H9 (cell line): ENCODE measurements around the gene NECTIN4. TPM values are rescaled to one million over a fixed set of nuclear protein-coding genes. Genes with fewer than 3 reads are reported as not detected.

Experiments
- DNase-seq: peaks from one replicate; pipeline ENCODE4 v3.0.0-alpha.2; 2017
- H2AFZ ChIP-seq: one replicate; pipeline ENCODE4 v1.6.1; 2013; ENCODE audit warnings: mild to moderate bottlenecking, low read length, control low read depth, moderate library complexity
- H2AK5ac ChIP-seq: 2 replicates; pipeline ENCODE4 v1.6.1; 2013; ENCODE audit warnings: low read length, control low read depth, mixed read lengths; ENCODE audit not compliant: insufficient read length
- H2BK120ac ChIP-seq: one replicate; pipeline ENCODE4 v1.6.1; 2013; ENCODE audit warnings: low read depth, mild to moderate bottlenecking, low read length, control low read depth, inconsistent platforms; ENCODE audit not compliant: poor library complexity, severe bottlenecking
- H2BK12ac ChIP-seq: 2 replicates; pipeline ENCODE4 v1.6.1; 2013; ENCODE audit warnings: low read length, control low read depth, mixed read lengths, low read depth; ENCODE audit not compliant: insufficient read length
- H2BK15ac ChIP-seq: 2 replicates; pipeline ENCODE4 v1.6.1; 2013; ENCODE audit warnings: low read depth, low read length, control low read depth
- H2BK20ac ChIP-seq: one replicate; pipeline ENCODE4 v1.6.1; 2013; ENCODE audit warnings: low read depth, mild to moderate bottlenecking, low read length, control low read depth, inconsistent platforms; ENCODE audit not compliant: poor library complexity, severe bottlenecking
- H2BK5ac ChIP-seq: 2 replicates; pipeline ENCODE4 v1.6.1; 2013; ENCODE audit warnings: low read length, control low read depth, mixed read lengths; ENCODE audit not compliant: insufficient read length
- H3K14ac ChIP-seq: 2 replicates; pipeline ENCODE4 v1.6.1; 2013; ENCODE audit warnings: low read length, control low read depth; ENCODE audit not compliant: insufficient read depth
- H3K18ac ChIP-seq: 2 replicates; pipeline ENCODE4 v1.6.1; 2013; ENCODE audit warnings: low read depth, mild to moderate bottlenecking, mixed read lengths, low read length, control low read depth; ENCODE audit not compliant: insufficient read length
- H3K23ac ChIP-seq: 2 replicates; pipeline ENCODE4 v1.6.1; 2013; ENCODE audit warnings: low read length, control low read depth, mixed read lengths, low read depth; ENCODE audit not compliant: insufficient read length
- H3K23me2 ChIP-seq: 2 replicates; pipeline ENCODE4 v1.6.1; 2013; ENCODE audit warnings: low read depth, mild to moderate bottlenecking, mixed read lengths, low read length, control low read depth; ENCODE audit not compliant: insufficient read length, poor library complexity, severe bottlenecking
- H3K27ac ChIP-seq: 2 replicates; pipeline ENCODE4 v1.5.1; 2013; ENCODE audit warnings: low read length, control low read depth, mixed read lengths, low read depth; ENCODE audit not compliant: insufficient read length
- H3K27me3 ChIP-seq: 2 replicates; pipeline ENCODE4 v1.6.1; 2013; ENCODE audit warnings: low read length, control low read depth, inconsistent platforms; ENCODE audit not compliant: insufficient read depth
- H3K4ac ChIP-seq: 2 replicates; pipeline ENCODE4 v1.6.1; 2013; ENCODE audit warnings: low read depth, mild to moderate bottlenecking, control low read depth, inconsistent platforms, low read length, moderate library complexity
- H3K4me1 ChIP-seq: 2 replicates; pipeline ENCODE4 v1.6.1; 2013; ENCODE audit warnings: low read length, control low read depth, inconsistent platforms; ENCODE audit not compliant: insufficient read depth
- H3K4me2 ChIP-seq: 2 replicates; pipeline ENCODE4 v1.6.1; 2013; ENCODE audit warnings: low read length, control low read depth, mixed read lengths; ENCODE audit not compliant: insufficient read length, insufficient read depth
- H3K56ac ChIP-seq: 2 replicates; pipeline ENCODE4 v1.6.1; 2013; ENCODE audit warnings: low read depth, mild to moderate bottlenecking, mixed read lengths, low read length, control low read depth; ENCODE audit not compliant: insufficient read length
- H3K79me1 ChIP-seq: 2 replicates; pipeline ENCODE4 v1.6.1; 2013; ENCODE audit warnings: low read depth, mild to moderate bottlenecking, moderate library complexity, low read length, control low read depth, inconsistent platforms; ENCODE audit not compliant: insufficient read depth, poor library complexity, severe bottlenecking
- H3K79me2 ChIP-seq: 2 replicates; pipeline ENCODE4 v1.6.1; 2013; ENCODE audit warnings: low read length, control low read depth, inconsistent platforms; ENCODE audit not compliant: insufficient read depth
- H3K9ac ChIP-seq: 2 replicates; pipeline ENCODE4 v1.6.1; 2013; ENCODE audit warnings: low read length, control low read depth, mixed read lengths; ENCODE audit not compliant: insufficient read length; ENCODE audit errors: extremely low read depth
- H3K9me3 ChIP-seq: one replicate; pipeline ENCODE4 v1.6.1; 2013; ENCODE audit warnings: low read depth, low read length, inconsistent platforms; ENCODE audit not compliant: control insufficient read depth
- H3T11ph ChIP-seq: one replicate; pipeline ENCODE4 v1.6.1; 2013; ENCODE audit warnings: mild to moderate bottlenecking, low read length, control low read depth, inconsistent platforms
- H4K20me1 ChIP-seq: one replicate; pipeline ENCODE4 v1.6.1; 2013; ENCODE audit not compliant: control insufficient read depth, insufficient read length, insufficient read depth
- H4K5ac ChIP-seq: 2 replicates; pipeline ENCODE4 v1.6.1; 2013; ENCODE audit warnings: low read depth, mild to moderate bottlenecking, mixed read lengths, low read length, control low read depth; ENCODE audit not compliant: insufficient read length
- H4K8ac ChIP-seq: replicated peaks from 2 replicates; pipeline ENCODE4 v1.6.1; 2013; ENCODE audit warnings: low read length, control low read depth, mixed read lengths, low read depth; ENCODE audit not compliant: insufficient read length
- H4K91ac ChIP-seq: 2 replicates; pipeline ENCODE4 v1.6.1; 2013; ENCODE audit warnings: low read depth, mild to moderate bottlenecking, moderate library complexity, mixed read lengths, low read length, control low read depth; ENCODE audit not compliant: insufficient read length
- H3K27ac Mint-ChIP-seq, 3 experiments: 2 replicates in 2 of 3; 3 replicates in 1 of 3; pipeline ENCODE4 v1.8.0; 2020 to 2021; ENCODE audit warnings: mixed read lengths in 3 of 3, mild to moderate bottlenecking in 1 of 3, moderate library complexity in 1 of 3
- H3K27me3 Mint-ChIP-seq: 2 replicates; pipeline ENCODE4 v1.8.0; 2021; ENCODE audit warnings: low read depth, mild to moderate bottlenecking, moderate library complexity, mixed read lengths
- H3K36me3 Mint-ChIP-seq, 3 experiments: 2 replicates in 2 of 3; 3 replicates in 1 of 3; pipeline ENCODE4 v1.8.0; 2020 to 2021; ENCODE audit warnings: low read depth in 3 of 3, mixed read lengths in 3 of 3; ENCODE audit not compliant: insufficient read depth in 1 of 3
- H3K4me1 Mint-ChIP-seq, 2 experiments: 2 replicates each; pipeline ENCODE4 v1.8.0; 2020; ENCODE audit warnings: mixed read lengths in 2 of 2
- H3K4me3 Mint-ChIP-seq, 2 experiments: 2 replicates in 1 of 2; 3 replicates in 1 of 2; pipeline ENCODE4 v1.8.0; 2020 to 2021; ENCODE audit warnings: mild to moderate bottlenecking in 2 of 2, mixed read lengths in 2 of 2, moderate library complexity in 1 of 2
- H3K9me3 Mint-ChIP-seq, 2 experiments: 2 replicates in 1 of 2; 3 replicates in 1 of 2; pipeline ENCODE4 v1.8.0; 2020; ENCODE audit warnings: mild to moderate bottlenecking in 2 of 2, mixed read lengths in 2 of 2, moderate library complexity in 1 of 2
- WGBS: extraction: QIAGEN DNeasy Blood & Tissue Kit; methylation state at CpG from one replicate; pipeline ENCODE4 v1.1.7; 2013; ENCODE audit warnings: missing lambda C conversion rate, low lambda C conversion rate, mixed read lengths; ENCODE audit not compliant: insufficient read length; ENCODE audit errors: extremely low coverage; 5-methylcytosine and 5-hydroxymethylcytosine counted together
- total RNA-seq: library from RNA; stranded (reverse); gene quantifications from 2 replicates; pipeline ENCODE4 v1.2.1, GENCODE V29; 2021
- TF ChIP-seq, protein P1 (sequence below): fragments of 200-600 bp; sonication (generic); conservative IDR thresholded peaks from 3 replicates; pipeline ENCODE4 v1.8.0; 2021; ENCODE audit warnings: antibody characterized with exemption, mild to moderate bottlenecking

The NECTIN4 gene
- total RNA-seq, 1 experiment from 2014 or later, result 0.33 TPM

DNA sequence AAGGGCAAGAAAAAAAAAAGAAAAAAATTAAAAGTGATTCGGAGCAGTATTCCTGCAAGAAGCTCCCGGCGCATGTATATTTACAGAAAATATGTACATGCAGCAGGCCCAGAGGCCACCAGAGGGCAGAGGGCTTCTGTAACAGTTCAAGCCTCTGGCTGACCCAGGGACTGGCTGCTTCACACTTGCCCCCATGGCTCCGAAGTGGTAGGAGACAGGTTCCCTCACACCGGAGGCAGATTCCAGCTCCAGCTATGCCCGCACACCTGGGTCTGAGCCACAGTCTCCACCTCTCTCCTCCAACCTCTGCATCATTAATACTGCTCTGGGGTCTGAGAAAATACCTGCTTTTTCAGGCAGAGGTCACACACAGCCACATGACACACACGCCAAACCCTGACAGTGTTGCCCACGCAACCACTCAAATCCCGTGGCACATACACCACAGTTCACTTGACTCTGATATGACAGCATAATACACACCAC lies 17.4 kb downstream of the NECTIN4 start:
- Histone ChIP-seq H3K14ac (no peak overlapping the region), H3K56ac (no peak overlapping the region), H4K91ac (no peak overlapping the region), H3T11ph (no peak overlapping the region), H3K27ac (no peak overlapping the region), H2BK120ac (no peak overlapping the region), H2BK15ac (no peak overlapping the region), H3K79me1 (no peaks in the 10 kb centered on the region), H2BK5ac (no peak overlapping the region), H4K8ac (no peak overlapping the region), H3K4me2 (no peak overlapping the region), H3K79me2 (no peaks in the 10 kb centered on the region), H2BK20ac (no peak overlapping the region), H3K18ac (no peak overlapping the region), H3K23ac (no peak overlapping the region), H2AK5ac (no peak overlapping the region), H2AFZ (no peak overlapping the region), H3K23me2 (no peaks in the 10 kb centered on the region), H3K9ac (no peak overlapping the region), H2BK12ac (no peak overlapping the region), H3K27me3 (no peaks in the 10 kb centered on the region), H4K20me1 (no peaks in the 10 kb centered on the region), H3K9me3 (no peaks in the 10 kb centered on the region), H3K4me1 (no peaks in the 10 kb centered on the region), H4K5ac (no peak overlapping the region), H3K4ac (no peak overlapping the region)
- H3K27me3 Mint-ChIP-seq, result peaks cover 11% of the 10 kb centered on the region
- DNase-seq, result peak; percentile 77
- no peaks in the 10 kb centered on the region for H3K36me3 Mint-ChIP-seq
- H3K4me1 Mint-ChIP-seq, result peaks cover 12 to 15% of the 10 kb centered on the region in 2 experiments
- TF ChIP-seq, protein P1, sequence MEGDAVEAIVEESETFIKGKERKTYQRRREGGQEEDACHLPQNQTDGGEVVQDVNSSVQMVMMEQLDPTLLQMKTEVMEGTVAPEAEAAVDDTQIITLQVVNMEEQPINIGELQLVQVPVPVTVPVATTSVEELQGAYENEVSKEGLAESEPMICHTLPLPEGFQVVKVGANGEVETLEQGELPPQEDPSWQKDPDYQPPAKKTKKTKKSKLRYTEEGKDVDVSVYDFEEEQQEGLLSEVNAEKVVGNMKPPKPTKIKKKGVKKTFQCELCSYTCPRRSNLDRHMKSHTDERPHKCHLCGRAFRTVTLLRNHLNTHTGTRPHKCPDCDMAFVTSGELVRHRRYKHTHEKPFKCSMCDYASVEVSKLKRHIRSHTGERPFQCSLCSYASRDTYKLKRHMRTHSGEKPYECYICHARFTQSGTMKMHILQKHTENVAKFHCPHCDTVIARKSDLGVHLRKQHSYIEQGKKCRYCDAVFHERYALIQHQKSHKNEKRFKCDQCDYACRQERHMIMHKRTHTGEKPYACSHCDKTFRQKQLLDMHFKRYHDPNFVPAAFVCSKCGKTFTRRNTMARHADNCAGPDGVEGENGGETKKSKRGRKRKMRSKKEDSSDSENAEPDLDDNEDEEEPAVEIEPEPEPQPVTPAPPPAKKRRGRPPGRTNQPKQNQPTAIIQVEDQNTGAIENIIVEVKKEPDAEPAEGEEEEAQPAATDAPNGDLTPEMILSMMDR, result peak; percentile 83
- H3K27ac Mint-ChIP-seq, result no peak overlapping the region
- H3K4me3 Mint-ChIP-seq, result no peak overlapping the region
- no peaks in the 10 kb centered on the region; a peak in 1 of 5 replicates for H3K9me3 Mint-ChIP-seq
- no CpG with 5 or more reads among the region's 9 CpGs for WGBS
